Stomach smooth muscle (tissue), 2 donors: Measurements from ENCODE around the gene ARMH1.
"Not testable (repeated sequence)": the region's sequence is repeated elsewhere in the genome, so short reads cannot be mapped to it uniquely, and the experiment has no call there.

Experiments
- H3K27ac ChIP-seq: one replicate; pipeline ENCODE4 v1.7.0; 2013; ENCODE audit warnings: mild to moderate bottlenecking, low read length, inconsistent platforms
- H3K27me3 ChIP-seq, 2 donors: one replicate each; pipeline ENCODE4 v1.7.0; 2013; ENCODE audit warnings: low read length in 2 of 2; ENCODE audit not compliant: insufficient read depth in 2 of 2, control insufficient read depth in 1 of 2
- H3K36me3 ChIP-seq, 2 donors: one replicate each; pipeline ENCODE4 v1.7.0; 2013; ENCODE audit warnings: low read length in 2 of 2; ENCODE audit not compliant: control insufficient read depth in 2 of 2, insufficient read depth in 2 of 2
- H3K4me1 ChIP-seq: one replicate; pipeline ENCODE4 v1.7.0; 2013; ENCODE audit warnings: low read length; ENCODE audit not compliant: control insufficient read depth, insufficient read depth
- H3K4me3 ChIP-seq, 2 donors: one replicate each; pipeline ENCODE4 v1.7.0; 2013; ENCODE audit warnings: low read length in 2 of 2
- H3K9ac ChIP-seq, 2 donors: one replicate each; pipeline ENCODE4 v1.7.0; 2013; ENCODE audit warnings: low read length in 2 of 2, mild to moderate bottlenecking in 1 of 2
- H3K9me3 ChIP-seq, 2 donors: one replicate each; pipeline ENCODE4 v1.7.0; 2013; ENCODE audit warnings: low read length in 2 of 2; ENCODE audit not compliant: control insufficient read depth in 2 of 2
- donor health status: healthy.
- donor health status: Pancreatic carcinoma.

Gene ARMH1

GRCh38 chr1:44724296-44724954, 49.9 kb downstream of the ARMH1 start:
- H3K36me3 ChIP-seq = no peaks in the 10 kb centered on the region
- no peaks in the 10 kb centered on the region for H3K27me3 ChIP-seq
- no peak overlapping the region for H3K9ac ChIP-seq
- no peak overlapping the region for H3K4me3 ChIP-seq
- H3K9me3 ChIP-seq = no peaks in the 10 kb centered on the region
- H3K4me1 ChIP-seq = no peaks in the 10 kb centered on the region
- no peak overlapping the region for H3K27ac ChIP-seq

DNA sequence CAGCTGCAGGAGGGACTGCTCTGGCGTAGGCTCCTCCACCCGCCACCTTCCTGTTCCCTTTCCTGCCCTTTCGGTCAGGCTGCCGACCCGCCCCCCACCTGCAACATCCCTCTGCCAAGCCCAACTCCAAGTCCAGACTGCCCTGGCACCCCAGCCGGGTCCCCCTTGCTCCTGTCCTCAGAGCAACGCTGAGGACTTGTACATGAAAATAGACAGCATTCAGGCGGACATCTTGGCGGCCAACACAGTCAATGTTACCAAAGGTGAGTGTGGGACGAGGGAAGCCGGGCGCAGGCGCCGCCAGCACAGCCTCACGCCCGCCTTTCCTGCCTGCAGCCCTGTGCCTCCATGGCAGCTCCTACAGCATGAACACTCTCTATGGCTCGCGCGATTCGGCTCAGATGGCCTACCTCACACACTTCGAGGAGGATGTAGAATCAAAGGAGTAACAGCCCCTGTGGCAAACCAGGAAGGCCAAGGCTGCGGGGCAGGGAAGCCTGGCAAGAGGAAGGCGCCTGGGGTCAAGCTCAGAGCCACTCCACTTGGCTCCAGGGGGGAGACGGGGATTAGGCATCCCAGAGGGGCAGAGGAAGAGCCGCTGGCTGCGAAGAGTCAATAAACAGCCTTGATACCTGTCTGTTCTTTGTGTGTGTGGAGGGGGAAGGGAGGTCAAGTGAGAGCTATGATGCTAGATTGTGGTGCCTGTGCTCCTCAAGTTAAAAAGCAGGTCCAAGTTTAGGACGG, 50.6 kb downstream of the ARMH1 start:
- H3K27ac ChIP-seq = no peak overlapping the region
- H3K9me3 ChIP-seq = no peaks in the 10 kb centered on the region
- no peaks in the 10 kb centered on the region for H3K27me3 ChIP-seq
- no peaks in the 10 kb centered on the region for H3K36me3 ChIP-seq
- H3K4me1 ChIP-seq = no peaks in the 10 kb centered on the region
- H3K9ac ChIP-seq = no peak overlapping the region
- no peak overlapping the region for H3K4me3 ChIP-seq

- Histone ChIP-seq H3K9ac (peak within 1 kb of the TSS; percentile 21 to 50), H3K9me3 (no peaks in the 10 kb centered on the region), H3K27ac (peak within 1 kb of the TSS; percentile 82), H3K36me3 (no peaks in the 10 kb centered on the region), H3K4me1 (peaks cover 2% of the 10 kb centered on the region), H3K27me3 (no peaks in the 10 kb centered on the region), H3K4me3 (peak within 1 kb of the TSS; percentile 21 to 23)
Observed at GRCh38 chr1:44730741-44731512, 56.4 kb downstream of the ARMH1 start, which contains the start of gene RNU5D-1. Gene RNU5D-1 (minus strand): TSS chr1:44731170.

DNA sequence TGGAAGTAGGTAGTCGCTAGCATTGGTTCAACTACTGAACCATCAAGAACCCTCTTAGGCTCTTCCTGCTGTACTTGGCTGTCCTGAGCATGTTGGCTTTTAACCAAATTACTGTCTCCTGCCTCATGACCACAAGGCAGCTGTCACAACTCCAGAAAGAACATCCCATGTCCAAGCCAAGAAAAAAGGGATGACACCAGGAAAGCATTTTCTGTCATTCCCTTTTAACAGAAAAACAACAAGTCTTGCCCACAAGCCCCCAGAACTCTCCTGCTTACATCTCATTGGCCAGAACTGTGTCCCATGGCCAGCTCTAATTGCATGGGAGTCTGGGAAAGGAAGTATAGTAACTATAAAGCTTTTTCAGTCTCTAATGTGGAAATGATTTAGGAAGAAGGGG, 58.9 kb downstream of the ARMH1 start:
- H3K9ac ChIP-seq = no peak overlapping the region
- no peak overlapping the region for H3K4me3 ChIP-seq
- H3K36me3 ChIP-seq = no peaks in the 10 kb centered on the region
- H3K4me1 ChIP-seq = peaks cover 2% of the 10 kb centered on the region
- no peak overlapping the region for H3K27ac ChIP-seq
- H3K9me3 ChIP-seq = no peaks in the 10 kb centered on the region
- no peaks in the 10 kb centered on the region for H3K27me3 ChIP-seq

DNA sequence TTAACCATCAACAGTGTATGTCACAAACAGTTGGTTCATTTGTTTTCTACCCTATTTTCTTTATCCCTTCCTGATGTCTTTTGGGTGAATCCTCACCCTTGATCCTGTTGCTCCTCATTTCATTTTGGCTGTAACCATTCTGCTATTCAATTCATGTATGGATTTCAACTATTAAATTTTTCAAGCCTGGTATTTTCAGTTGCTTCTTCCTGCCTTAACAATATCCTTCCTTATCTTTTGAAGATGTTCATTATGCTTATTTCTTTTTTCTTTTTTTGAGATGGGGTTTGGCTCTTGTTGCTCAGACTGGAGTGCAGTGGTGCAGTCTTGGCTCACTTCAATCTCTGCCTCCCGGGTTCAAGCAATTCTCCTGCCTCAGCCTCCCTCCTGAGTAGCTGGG, 59.3 kb downstream of the ARMH1 start:
- H3K36me3 ChIP-seq = no peaks in the 10 kb centered on the region
- H3K27ac ChIP-seq = no peak overlapping the region
- H3K9me3 ChIP-seq = no peaks in the 10 kb centered on the region
- no peak overlapping the region for H3K9ac ChIP-seq
- no peaks in the 10 kb centered on the region for H3K27me3 ChIP-seq
- H3K4me1 ChIP-seq = peaks cover 2% of the 10 kb centered on the region
- no peak overlapping the region for H3K4me3 ChIP-seq

GRCh38 chr1:44735992-44736391, 61.5 kb downstream of the ARMH1 start:
- Histone ChIP-seq H3K9ac (no peak overlapping the region), H3K4me3 (no peak overlapping the region), H3K36me3 (no peaks in the 10 kb centered on the region), H3K27ac (no peak overlapping the region), H3K9me3 (no peaks in the 10 kb centered on the region), H3K27me3 (no peaks in the 10 kb centered on the region), H3K4me1 (peaks cover 7% of the 10 kb centered on the region)

DNA sequence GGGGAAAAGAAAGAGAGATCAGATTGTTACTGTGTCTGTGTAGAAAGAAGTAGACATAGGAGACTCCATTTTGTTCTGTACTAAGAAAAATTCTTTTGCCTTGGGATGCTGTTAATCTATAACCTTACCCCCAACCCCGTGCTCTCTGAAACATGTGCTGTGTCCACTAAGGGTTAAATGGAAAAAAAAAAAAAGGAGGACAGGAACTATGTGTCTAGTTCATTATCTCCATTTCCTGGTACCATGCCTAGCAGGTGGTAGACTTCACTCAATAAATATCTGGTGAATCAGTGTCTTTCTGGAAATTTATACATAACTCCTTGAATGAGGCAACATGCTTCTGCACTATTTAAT, 64.4 kb downstream of the ARMH1 start:
- H3K9me3 ChIP-seq, H3K4me1 ChIP-seq, H3K36me3 ChIP-seq, H3K27me3 ChIP-seq: not testable (repeated sequence)
- H3K9ac ChIP-seq = peak overlapping the region; percentile 81 to 93
- peak overlapping the region; percentile 83 for H3K27ac ChIP-seq
- H3K4me3 ChIP-seq = peak overlapping the region; percentile 86 to 95

DNA sequence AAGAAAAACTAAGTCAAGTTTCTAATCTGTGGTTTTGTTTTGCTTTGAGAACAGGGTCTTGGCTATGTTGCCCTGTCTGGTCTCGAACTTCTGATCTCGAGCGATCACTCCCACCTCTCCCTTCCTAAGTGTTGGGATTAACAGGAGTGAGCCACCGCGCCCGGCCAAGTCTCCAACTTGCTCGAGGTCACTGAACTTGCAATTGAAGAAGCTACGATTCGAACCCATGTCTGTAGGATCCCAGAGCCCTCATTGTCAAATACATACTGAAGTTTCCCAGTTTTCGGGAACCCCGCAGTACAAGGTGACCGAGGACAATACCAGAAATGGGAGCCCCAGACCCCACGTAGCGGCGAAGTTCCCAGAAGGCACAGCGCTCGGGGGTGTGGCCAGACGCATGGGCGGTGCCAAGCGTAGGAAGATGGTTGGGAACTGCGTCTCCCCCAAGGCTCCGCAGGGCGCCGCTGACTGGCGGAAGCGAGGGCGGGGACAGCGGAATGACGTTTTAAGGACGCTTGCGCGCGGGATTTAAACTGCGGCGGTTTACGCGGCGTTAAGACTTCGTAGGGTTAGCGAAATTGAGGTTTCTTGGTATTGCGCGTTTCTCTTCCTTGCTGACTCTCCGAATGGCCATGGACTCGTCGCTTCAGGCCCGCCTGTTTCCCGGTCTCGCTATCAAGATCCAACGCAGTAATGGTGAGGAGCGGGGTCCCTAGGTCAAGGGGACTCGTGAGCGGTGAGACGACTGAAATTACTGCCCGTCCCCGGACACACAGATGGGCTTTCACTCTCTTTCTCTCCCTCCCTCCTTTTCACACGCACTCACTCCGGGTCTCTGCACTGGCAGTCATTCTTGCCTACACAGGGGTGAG, 65.0 kb downstream of the ARMH1 start, which contains the start of gene KIF2C:
Gene KIF2C (plus strand): TSS at position 531 of the 872 bp plus-strand sequence. CDS start 96 bp downstream, at position 627.
- H3K27ac ChIP-seq = peak within 1 kb of the TSS; percentile 83
- H3K4me1 ChIP-seq = peaks cover 7% of the 10 kb centered on the region
- no peaks in the 10 kb centered on the region for H3K9me3 ChIP-seq
- H3K9ac ChIP-seq = peak within 1 kb of the TSS; percentile 81 to 93
- no peaks in the 10 kb centered on the region for H3K36me3 ChIP-seq
- H3K27me3 ChIP-seq = no peaks in the 10 kb centered on the region
- peak within 1 kb of the TSS; percentile 86 to 95 for H3K4me3 ChIP-seq

DNA sequence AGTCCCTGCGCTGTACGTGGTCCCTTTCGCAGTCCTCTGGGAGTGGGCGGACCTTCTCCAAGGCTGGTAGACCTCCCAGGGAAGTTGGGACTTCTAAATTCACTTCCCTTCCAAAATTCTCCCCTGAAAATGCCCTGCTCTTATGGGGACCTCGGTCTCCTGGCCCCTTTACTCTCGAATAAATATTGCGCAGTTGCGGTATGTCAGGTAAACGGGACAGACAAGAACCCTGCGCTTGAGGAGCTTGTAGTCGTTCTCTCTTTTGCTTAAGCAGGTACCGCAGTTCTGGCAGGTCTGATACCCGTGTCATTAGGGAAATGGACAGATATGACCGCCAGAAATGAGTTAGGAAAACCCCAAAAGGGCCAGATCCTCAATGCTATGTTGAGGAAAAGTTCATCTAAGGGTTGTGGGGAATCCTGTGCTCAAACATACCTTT, 65.7 kb downstream of the ARMH1 start:
- no peaks in the 10 kb centered on the region for H3K36me3 ChIP-seq
- H3K4me3 ChIP-seq = peak overlapping the region; percentile 86 to 95
- peak overlapping the region; percentile 5 to 26 for H3K9ac ChIP-seq
- H3K9me3 ChIP-seq = no peaks in the 10 kb centered on the region
- H3K4me1 ChIP-seq = peaks cover 7% of the 10 kb centered on the region
- no peaks in the 10 kb centered on the region for H3K27me3 ChIP-seq
- no peak overlapping the region for H3K27ac ChIP-seq

GRCh38 chr1:44743211-44743610, 68.7 kb downstream of the ARMH1 start:
- Histone ChIP-seq H3K27me3 (no peaks in the 10 kb centered on the region), H3K27ac (no peak overlapping the region), H3K4me1 (peaks cover 7% of the 10 kb centered on the region), H3K36me3 (no peaks in the 10 kb centered on the region), H3K9ac (no peak overlapping the region), H3K4me3 (no peak overlapping the region), H3K9me3 (no peaks in the 10 kb centered on the region)
